Amniotic epithelial cell (primary cell): Measurements from ENCODE around the gene ZKSCAN8.

Experiments used
- DNase-seq: peaks from one replicate; pipeline ENCODE4 v3.0.0-alpha.2; 2010; ENCODE audit warnings: low read depth

ZKSCAN8 gene

GRCh38 chr6:28139860-28140543 lies 1.7 kb upstream of the ZKSCAN8 start:
- no peak for DNase-seq

- DNase-seq: no peak
Measured at GRCh38 chr6:28140616-28141015, 1.1 kb upstream of the ZKSCAN8 start.

- DNase-seq: no peak
Measured at GRCh38 chr6:28142446-28142845, 763 bp downstream of the ZKSCAN8 start.

- DNase-seq: no peak
Measured at GRCh38 chr6:28145231-28145630, 3.5 kb downstream of the ZKSCAN8 start.

- no peak for DNase-seq
Measured at GRCh38 chr6:28152531-28152930, 10.8 kb downstream of the ZKSCAN8 start.

- DNase-seq: no peak
Measured at GRCh38 chr6:28153546-28153945, 11.9 kb downstream of the ZKSCAN8 start.

GRCh38 chr6:28154357-28154756 lies 12.7 kb downstream of the ZKSCAN8 start:
- DNase-seq: no peak

GRCh38 chr6:28158318-28158717 lies 16.6 kb downstream of the ZKSCAN8 start:
- DNase-seq: no peak

DNA sequence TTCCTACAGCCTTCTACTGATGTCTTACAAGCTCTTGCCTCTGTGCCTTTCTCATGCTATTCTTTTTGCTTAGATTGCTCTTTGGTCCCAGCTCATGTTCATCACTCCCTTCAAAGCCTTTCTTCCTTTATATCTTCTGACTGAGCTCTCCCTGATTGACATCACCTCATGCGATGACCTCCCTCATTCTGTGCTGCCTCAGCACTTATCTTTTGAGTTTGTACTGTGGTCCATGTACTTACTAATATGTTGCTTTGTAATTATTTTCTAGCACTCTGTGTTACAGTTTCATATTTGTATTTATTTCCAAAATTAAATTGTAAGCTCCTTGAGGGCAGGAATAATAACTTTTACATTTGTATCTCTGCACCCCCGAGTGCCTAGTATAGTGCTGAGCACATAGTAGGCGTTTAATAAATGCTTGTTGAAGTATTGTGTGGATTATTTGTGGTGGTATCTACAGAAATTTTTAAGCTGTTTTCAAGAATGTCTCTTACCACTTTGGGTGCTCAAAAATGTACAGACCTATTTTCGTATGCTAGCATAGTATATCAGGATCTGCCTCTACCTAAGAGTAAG lies 17.4 kb downstream of the ZKSCAN8 start:
- DNase-seq: no peak

DNA sequence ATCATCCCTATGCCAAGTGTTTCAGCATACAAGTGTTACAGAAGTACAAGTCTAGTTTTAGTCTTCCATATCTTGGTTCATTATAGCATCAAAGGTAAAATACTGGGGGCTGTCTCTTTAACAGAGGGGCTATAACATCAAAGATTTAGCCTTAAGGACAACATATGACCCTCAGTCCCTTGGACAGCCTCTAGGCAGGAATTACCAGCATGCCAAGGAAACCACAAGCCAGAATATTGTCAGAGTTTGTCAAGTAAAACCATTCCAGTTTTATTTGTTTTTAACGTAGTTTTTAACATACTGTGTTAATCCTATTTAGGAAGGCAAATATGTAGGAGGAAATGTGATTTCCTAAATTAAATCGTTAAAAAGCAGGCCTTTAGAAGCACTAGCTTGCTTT lies 18.6 kb downstream of the ZKSCAN8 start:
- no peak for DNase-seq

- peak; percentile 58 for DNase-seq
Measured at GRCh38 chr6:28161410-28162079, 19.9 kb downstream of the ZKSCAN8 start.

GRCh38 chr6:28165563-28165962 lies 23.9 kb downstream of the ZKSCAN8 start:
- no peak for DNase-seq

DNA sequence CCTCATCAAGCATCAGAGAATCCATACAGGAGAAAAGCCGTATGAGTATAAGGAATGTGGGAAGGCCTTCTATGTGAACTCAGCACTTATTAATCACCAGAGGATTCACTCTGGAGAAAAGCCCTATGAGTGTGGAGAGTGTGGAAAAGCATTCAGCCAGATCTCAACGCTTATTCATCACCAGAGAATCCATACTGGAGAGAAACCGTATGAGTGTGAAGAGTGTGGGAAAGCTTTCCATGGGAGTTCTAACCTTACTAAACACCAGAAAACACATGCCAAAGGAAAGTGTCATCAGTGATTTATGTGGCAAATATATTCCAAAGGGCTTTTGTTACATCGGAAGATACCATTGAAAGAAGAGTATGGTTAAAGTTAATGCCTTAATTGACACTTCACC lies 25.4 kb downstream of the ZKSCAN8 start:
- peak; percentile 77 for DNase-seq

DNA sequence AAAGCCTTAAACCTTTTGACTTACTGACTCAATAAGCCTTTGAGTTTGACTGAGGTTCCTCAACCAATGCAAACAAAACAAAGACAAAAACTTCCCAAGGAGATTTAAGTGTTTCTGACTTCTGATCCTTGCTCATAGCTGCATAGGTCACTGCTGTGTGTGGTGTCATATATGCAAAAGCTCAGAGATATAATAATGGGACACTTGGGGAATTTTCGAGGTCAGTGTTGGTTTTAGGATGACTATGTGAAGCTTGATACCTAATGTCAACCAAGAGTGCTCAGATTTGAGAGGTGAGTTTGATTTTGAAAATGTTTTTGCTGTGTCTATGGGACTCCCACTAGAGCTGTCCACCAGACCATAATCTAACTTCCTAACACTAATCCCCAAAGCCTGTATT lies 26.2 kb downstream of the ZKSCAN8 start:
- no peak for DNase-seq

DNA sequence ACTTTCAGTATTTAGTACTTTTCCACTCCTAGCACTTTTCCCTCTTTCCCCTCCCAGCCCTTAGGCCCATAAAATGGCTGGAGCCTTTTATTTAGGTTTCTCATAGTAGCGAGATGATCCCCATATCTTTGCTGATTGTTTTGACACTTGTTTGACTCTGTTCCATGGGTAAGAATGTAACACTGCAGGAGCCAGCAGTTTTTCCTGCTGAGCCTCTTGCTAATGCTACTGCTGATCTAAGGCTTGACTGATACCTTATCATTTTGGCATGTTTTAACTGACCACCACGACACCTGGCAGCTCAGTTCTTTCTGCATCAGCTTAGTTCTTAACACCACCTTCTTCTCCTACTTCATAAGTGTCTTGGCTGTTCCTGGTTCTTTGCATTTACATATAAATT lies 29.6 kb downstream of the ZKSCAN8 start:
- no peak for DNase-seq

- DNase-seq: no peak
Measured at GRCh38 chr6:28172006-28172405, 30.3 kb downstream of the ZKSCAN8 start.

DNA sequence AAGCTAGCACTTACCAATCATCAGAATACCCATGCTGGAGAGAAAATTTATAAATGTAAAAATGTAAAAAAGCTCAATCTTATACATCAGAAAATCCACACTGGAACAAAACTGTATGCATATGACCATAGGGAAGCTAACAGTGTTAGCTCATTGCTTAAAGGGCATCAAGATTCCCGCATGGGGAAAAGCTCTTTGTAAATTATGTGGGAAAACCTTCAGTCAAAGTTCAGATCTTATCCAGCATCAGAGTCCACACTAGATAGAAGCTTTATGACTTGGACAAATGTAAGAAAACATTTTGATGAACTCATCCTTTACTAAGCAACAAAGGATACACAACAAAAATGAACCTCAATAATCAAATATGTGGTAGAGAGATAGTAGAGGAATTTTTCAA lies 34.7 kb downstream of the ZKSCAN8 start:
- DNase-seq: no peak

DNA sequence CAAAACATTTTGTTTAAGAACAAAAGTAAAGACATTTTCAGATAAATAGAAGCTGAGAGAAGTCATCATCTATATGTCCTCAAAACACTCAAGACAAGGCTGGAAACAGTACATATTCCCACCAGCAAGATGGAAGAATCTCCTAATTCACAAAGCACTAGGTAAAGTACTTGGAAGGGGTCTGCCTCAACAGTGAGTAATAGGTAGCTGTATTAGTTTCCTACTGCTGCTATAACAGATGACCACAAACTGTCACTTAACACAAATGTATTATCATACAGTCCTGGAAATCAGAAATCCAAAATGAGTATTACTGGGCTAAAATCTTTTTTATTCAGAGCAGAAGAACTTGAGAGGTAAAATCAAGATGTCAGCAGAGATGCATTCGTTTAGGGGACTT lies 40.6 kb downstream of the ZKSCAN8 start:
- no peak for DNase-seq

DNA sequence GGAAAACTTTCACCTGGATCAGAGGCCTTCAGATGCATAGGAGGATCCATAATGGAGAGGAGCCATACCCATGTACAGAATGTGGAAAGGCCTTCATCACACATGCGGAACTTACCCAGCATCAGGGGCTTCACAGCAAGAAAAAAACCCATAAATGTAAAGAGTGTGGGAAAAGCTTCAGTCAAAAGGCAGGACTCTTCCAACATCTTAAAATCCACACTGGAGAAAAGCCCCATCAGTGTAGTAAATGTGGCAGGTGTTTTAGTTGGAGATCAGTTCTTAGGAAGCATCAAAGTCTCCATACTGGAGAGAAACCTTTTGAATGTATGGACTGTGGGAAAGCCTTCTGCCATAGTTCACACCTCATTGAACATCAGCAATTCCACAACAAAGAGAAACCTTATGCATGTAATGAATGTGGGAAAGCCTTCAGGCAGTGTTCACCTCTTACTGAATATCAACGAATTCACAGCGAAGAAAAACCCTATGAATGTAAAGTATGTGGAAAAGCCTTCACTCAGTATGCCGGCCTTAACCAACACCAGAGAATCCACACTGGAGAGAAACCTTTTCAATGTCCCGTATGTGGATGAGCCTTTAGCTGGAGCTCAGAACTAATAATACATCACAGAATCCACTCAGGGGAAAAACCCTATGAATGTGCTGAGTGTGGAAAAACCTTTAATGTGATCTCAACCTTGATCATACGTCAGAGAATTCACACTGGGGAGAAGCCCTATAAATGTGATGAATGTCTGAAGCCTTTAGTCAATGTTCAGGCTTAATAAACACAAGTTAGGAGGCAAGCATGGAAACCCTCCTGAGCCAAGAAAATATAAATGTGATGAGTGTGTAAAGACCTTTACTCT lies 46.7 kb downstream of the ZKSCAN8 start:
- DNase-seq: no peak

DNA sequence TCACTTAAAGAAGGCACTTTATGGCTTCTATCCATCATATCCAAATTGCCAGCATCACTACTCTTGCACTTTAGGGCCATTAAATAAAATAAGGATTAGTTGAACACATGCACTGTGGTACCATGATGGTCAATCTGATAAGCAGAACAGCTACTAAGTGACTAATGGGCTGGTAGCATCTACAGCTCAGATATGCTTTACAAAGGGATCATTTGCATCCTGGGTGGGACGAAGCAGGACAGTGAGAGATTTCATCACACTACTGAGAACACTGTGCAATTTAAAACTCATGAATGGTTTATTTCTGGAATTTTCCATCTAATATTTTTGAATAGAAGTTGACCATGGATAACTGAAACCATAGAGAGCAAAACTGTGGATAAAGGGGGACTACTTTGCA lies 58.3 kb downstream of the ZKSCAN8 start:
- no peak for DNase-seq

- no peak for DNase-seq
Measured at GRCh38 chr6:28203201-28203600, 61.5 kb downstream of the ZKSCAN8 start.

DNA sequence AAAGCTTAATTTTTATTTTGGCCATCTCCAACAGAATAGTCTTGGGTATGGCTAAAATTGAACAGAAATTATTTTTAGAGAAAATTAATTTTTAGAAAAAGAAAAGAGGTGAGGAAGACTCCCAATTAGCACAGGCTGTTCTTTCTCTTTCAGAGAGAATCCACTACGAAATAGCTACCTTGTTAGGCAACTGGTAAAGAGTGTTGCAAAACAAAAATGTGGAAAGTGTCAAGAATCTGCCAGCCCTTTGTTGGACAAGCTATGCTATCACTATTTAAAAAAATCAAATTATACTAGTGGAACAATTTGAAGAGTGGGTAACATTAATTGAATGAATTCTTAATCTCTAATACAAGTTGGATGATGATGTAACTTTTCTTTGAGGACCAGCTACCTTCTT lies 64.2 kb downstream of the ZKSCAN8 start:
- peak; percentile 21 for DNase-seq

- no peak for DNase-seq
Measured at GRCh38 chr6:28206527-28206926, 64.8 kb downstream of the ZKSCAN8 start.
